Liver (tissue), 9 donors: ENCODE data around the gene CABYR. TPM values are rescaled to one million over a fixed set of nuclear protein-coding genes. Genes with fewer than 3 reads are reported as not detected.
A peak's percentile ranks its signal among the peaks of the same experiment; 100 is the strongest.

ENCODE experiments used
- DNase-seq: peaks from one replicate; pipeline ENCODE4 v3.0.0-alpha.2; 2017; ENCODE audit warnings: low spot score
- H3K27ac ChIP-seq, 2 donors: one replicate each; pipeline ENCODE4 v1.7.0; 2013; ENCODE audit warnings: inconsistent platforms in 2 of 2, low read length in 2 of 2, control low read depth in 1 of 2, low read depth in 1 of 2, mild to moderate bottlenecking in 1 of 2
- H3K27me3 ChIP-seq, 4 donors: one replicate each; pipeline versions ENCODE4 v1.6.1 to v1.7.0; 2013; ENCODE audit warnings: low read length in 3 of 4, inconsistent platforms in 1 of 4, mild to moderate bottlenecking in 1 of 4, moderate library complexity in 1 of 4; ENCODE audit not compliant: control insufficient read depth in 4 of 4, insufficient read depth in 4 of 4
- H3K36me3 ChIP-seq, 4 donors: one replicate each; pipeline versions ENCODE4 v1.6.1 to v1.7.0; 2013; ENCODE audit warnings: low read length in 3 of 4, mild to moderate bottlenecking in 3 of 4, low read depth in 1 of 4, moderate library complexity in 1 of 4; ENCODE audit not compliant: control insufficient read depth in 4 of 4, insufficient read depth in 3 of 4
- H3K4me1 ChIP-seq, 4 donors: one replicate each; pipeline versions ENCODE4 v1.6.1 to v1.7.0; 2013; ENCODE audit warnings: low read length in 3 of 4, mild to moderate bottlenecking in 3 of 4, moderate library complexity in 1 of 4; ENCODE audit not compliant: control insufficient read depth in 4 of 4, insufficient read depth in 4 of 4
- H3K4me3 ChIP-seq, 3 donors: one replicate each; pipeline versions ENCODE4 v1.6.1 to v1.7.0; 2013; ENCODE audit warnings: low read length in 3 of 3, control low read depth in 1 of 3, low read depth in 1 of 3, mild to moderate bottlenecking in 1 of 3
- H3K9ac ChIP-seq, 2 donors: one replicate each; pipeline ENCODE4 v1.7.0; 2013; ENCODE audit warnings: low read length in 2 of 2, mild to moderate bottlenecking in 2 of 2, moderate library complexity in 2 of 2, control low read depth in 1 of 2, low read depth in 1 of 2
- H3K9me3 ChIP-seq, 4 donors: one replicate each; pipeline versions ENCODE4 v1.6.1 to v1.7.0; 2013; ENCODE audit warnings: low read length in 3 of 4; ENCODE audit not compliant: control insufficient read depth in 4 of 4
- ATF3 ChIP-seq: IDR thresholded peaks from 2 replicates; pipeline ENCODE4 v1.6.1; 2016; ENCODE audit warnings: antibody characterized with exemption
- CTCF ChIP-seq: fragments of 150-350 bp; IDR thresholded peaks from 2 replicates; pipeline ENCODE4 v1.5.1; 2017; ENCODE audit warnings: improper control_type of control experiment, low read depth, low read length; ENCODE audit not compliant: missing input control
- EGR1 ChIP-seq, 2 donors: IDR thresholded peaks; 2 replicates each; pipeline ENCODE4 v1.6.1; 2016 to 2018; ENCODE audit warnings: antibody characterized with exemption in 2 of 2, low read depth in 2 of 2
- FOXA1 ChIP-seq: IDR thresholded peaks from 2 replicates; pipeline ENCODE4 v1.6.1; 2016; ENCODE audit warnings: antibody characterized with exemption
- FOXA2 ChIP-seq: IDR thresholded peaks from 2 replicates; pipeline ENCODE4 v1.6.1; 2016; ENCODE audit warnings: antibody characterized with exemption
- GABPA ChIP-seq, 2 donors: IDR thresholded peaks in 1 of 2; conservative IDR thresholded peaks in 1 of 2; 2 replicates each; pipeline ENCODE4 v1.6.1; 2016; ENCODE audit warnings: antibody characterized with exemption in 2 of 2, mild to moderate bottlenecking in 1 of 2, moderate library complexity in 1 of 2
- HNF4A ChIP-seq, 2 donors: conservative IDR thresholded peaks; 2 replicates each; pipeline ENCODE4 v1.6.1; 2016; ENCODE audit warnings: antibody characterized with exemption in 2 of 2, mild to moderate bottlenecking in 2 of 2
- HNF4G ChIP-seq: IDR thresholded peaks from 2 replicates; pipeline ENCODE4 v1.6.1; 2016; ENCODE audit warnings: antibody characterized with exemption
- JUND ChIP-seq, 2 donors: IDR thresholded peaks; 2 replicates each; pipeline ENCODE4 v1.6.1; 2016; ENCODE audit warnings: antibody characterized with exemption in 2 of 2
- NR2F2 ChIP-seq: IDR thresholded peaks from 2 replicates; pipeline ENCODE4 v1.6.1; 2016; ENCODE audit warnings: antibody characterized with exemption
- REST ChIP-seq: IDR thresholded peaks from 2 replicates; pipeline ENCODE4 v1.6.1; 2016; ENCODE audit warnings: antibody characterized with exemption, mild to moderate bottlenecking
- RXRA ChIP-seq, 2 donors: IDR thresholded peaks; 2 replicates each; pipeline ENCODE4 v1.6.1; 2017 to 2018; ENCODE audit warnings: antibody characterized with exemption in 2 of 2, mild to moderate bottlenecking in 1 of 2
- SP1 ChIP-seq: IDR thresholded peaks from 2 replicates; pipeline ENCODE4 v1.6.1; 2018; ENCODE audit warnings: antibody characterized with exemption, mild to moderate bottlenecking
- TAF1 ChIP-seq: conservative IDR thresholded peaks from 2 replicates; pipeline ENCODE4 v1.6.1; 2016; ENCODE audit warnings: antibody characterized with exemption, mild to moderate bottlenecking
- YY1 ChIP-seq: IDR thresholded peaks from 2 replicates; pipeline ENCODE4 v1.6.1; 2016; ENCODE audit warnings: antibody characterized with exemption, mild to moderate bottlenecking
- WGBS: extraction: QIAGEN DNeasy Blood & Tissue Kit; methylation state at CpG from one replicate; pipeline ENCODE4 v1.1.7; 2013; 5-methylcytosine and 5-hydroxymethylcytosine counted together
- polyA plus RNA-seq, 2 donors: library from polyadenylated mRNA; stranded (reverse) in 1 of 2; unstranded in 1 of 2; fragments of 200-250 nt in 1 of 2; fragments of >200 nt in 1 of 2; fragmentation: Nextera tagmentation in 1 of 2; extraction: Ambion mirVana in 1 of 2; gene quantifications; one replicate each; pipeline versions ENCODE4 v1.2.1 to v1.2.3, GENCODE V29; 2013 to 2015
- total RNA-seq, 2 donors: library from RNA; depleted of rRNA; stranded (reverse); fragments of >200 nt; gene quantifications; one replicate each; pipeline ENCODE4 v1.2.3, GENCODE V29; 2014
- donor health status: healthy.
- donor health status: healthy.
- donor health status: healthy.
- donor health status: healthy.
- donor health status: healthy.

The CABYR gene
- total and polyA plus RNA-seq, 4 donors, result 0.19 to 0.67 (median 0.32) TPM

DNA sequence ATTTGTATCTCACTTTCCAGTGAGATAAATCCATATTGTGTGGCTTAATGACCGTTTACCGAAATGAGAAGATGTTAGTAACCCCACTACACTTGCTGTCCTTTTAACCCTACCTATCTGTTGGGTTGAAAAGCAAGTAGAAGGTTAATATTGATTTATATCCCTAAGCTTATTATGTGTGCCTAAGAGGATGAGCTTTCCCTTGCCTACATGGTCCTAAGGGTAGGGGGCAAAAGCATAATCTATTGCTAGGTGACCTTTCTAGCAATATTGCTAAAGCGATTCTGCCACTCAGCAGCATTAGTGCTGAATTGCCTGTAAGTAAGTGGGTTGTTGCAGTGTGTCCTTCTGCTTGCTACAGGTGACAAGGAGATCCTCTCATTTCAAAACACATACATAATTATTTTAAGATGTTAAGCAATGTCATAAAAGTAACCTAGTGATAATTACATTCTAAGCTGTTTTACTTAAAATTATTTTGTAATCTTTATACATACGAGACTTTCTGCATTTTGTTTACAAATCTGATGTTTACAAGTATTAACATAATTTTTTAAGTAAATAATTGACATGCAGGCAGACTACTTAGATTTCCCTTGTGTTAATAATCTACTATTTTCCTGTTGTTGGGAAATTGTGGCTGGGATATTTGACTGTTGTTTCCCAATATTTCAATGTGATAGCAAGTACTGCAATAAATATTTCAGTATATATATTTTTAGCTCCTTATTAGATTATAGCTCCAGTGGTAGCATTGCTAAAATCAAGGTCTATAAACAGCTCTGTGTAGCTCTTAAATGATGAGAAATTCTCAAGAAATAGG lies 49.1 kb upstream of the CABYR start:
- Histone ChIP-seq H3K36me3 (peaks cover 0 to 5% (median 0%) of the 10 kb centered on the region in 4 donors), H3K9me3 (no peaks in the 10 kb centered on the region), H3K9ac (no peak overlapping the region), H3K4me1 (peaks cover 0 to 15% (median 2%) of the 10 kb centered on the region in 4 donors), H3K27me3 (no peaks in the 10 kb centered on the region), H3K4me3 (no peak overlapping the region), H3K27ac (peak overlapping the region in 1 of 2 donors; percentile 62)
- TF ChIP-seq RXRA (IDR thresholded peaks at IDR 0.05) (peak in 1 of 2 donors; percentile 5), JUND (IDR thresholded peaks at IDR 0.05) (no peak), CTCF (no peak)
- no peak for DNase-seq
- 45% methylated on average over 4 of the region's 4 CpGs for WGBS

GRCh38 chr18:24090876-24091275 lies 48.0 kb upstream of the CABYR start:
- Histone ChIP-seq H3K4me3 (no peak overlapping the region), H3K27ac (no peak overlapping the region), H3K4me1 (peaks cover 0 to 15% (median 2%) of the 10 kb centered on the region in 4 donors), H3K9ac (no peak overlapping the region), H3K27me3 (no peaks in the 10 kb centered on the region), H3K36me3 (peaks cover 0 to 5% (median 0%) of the 10 kb centered on the region in 4 donors), H3K9me3 (no peaks in the 10 kb centered on the region)
- no peak for DNase-seq
- TF ChIP-seq NR2F2, result no peak
- no peak for TF ChIP-seq ATF3
- TF ChIP-seq YY1, result no peak
- TF ChIP-seq EGR1 (IDR thresholded peaks at IDR 0.05; ENCODE audit: low read depth in 2 of 2), result no peak
- no peak for TF ChIP-seq FOXA2
- TF ChIP-seq CTCF, result no peak
- no peak for TF ChIP-seq HNF4A (conservative IDR thresholded peaks at IDR 0.05)
- 98% methylated on average over 13 of the region's 13 CpGs for WGBS

DNA sequence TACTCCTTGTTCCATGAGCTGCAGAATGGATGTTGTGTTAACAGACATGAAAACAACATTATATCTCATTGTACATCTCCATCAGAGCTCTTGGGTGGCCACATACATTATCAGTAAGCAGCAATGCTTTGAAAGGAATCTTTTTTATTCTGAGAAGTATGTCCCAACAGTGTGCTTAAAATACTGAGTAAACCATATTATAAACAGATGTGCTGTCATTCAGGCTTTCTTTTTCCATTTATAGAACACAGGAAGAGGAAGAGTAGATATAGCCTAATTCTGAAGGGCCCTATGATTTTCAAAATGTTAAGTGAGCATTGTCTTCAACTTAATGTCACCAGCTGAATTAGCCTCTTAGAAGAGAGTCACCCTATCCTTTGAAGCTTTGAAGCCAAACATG lies 44.3 kb upstream of the CABYR start:
- Histone ChIP-seq H3K36me3 (peaks cover 0 to 5% (median 0%) of the 10 kb centered on the region in 4 donors), H3K27ac (no peak overlapping the region), H3K27me3 (no peaks in the 10 kb centered on the region), H3K4me1 (peaks cover 0 to 9% (median under 1%) of the 10 kb centered on the region in 4 donors), H3K9ac (no peak overlapping the region), H3K4me3 (no peak overlapping the region), H3K9me3 (peaks cover 0 to 6% (median 2%) of the 10 kb centered on the region in 4 donors)
- no peak for DNase-seq
- no peak for TF ChIP-seq HNF4G
- TF ChIP-seq SP1, result no peak
- no peak for TF ChIP-seq REST
- no peak for TF ChIP-seq FOXA1
- no peak for TF ChIP-seq FOXA2
- TF ChIP-seq JUND (IDR thresholded peaks at IDR 0.05), result no peak
- no peak for TF ChIP-seq NR2F2
- TF ChIP-seq RXRA (IDR thresholded peaks at IDR 0.05), result no peak
- no peak for TF ChIP-seq TAF1
- TF ChIP-seq GABPA (IDR thresholded peaks at IDR 0.05 in 1 of 2, conservative IDR thresholded peaks at IDR 0.05 in 1 of 2), result no peak
- TF ChIP-seq EGR1 (IDR thresholded peaks at IDR 0.05; ENCODE audit: low read depth in 2 of 2), result no peak
- no peak for TF ChIP-seq CTCF
- TF ChIP-seq HNF4A (conservative IDR thresholded peaks at IDR 0.05), result no peak
